Activated T-cell treated with anti-CD3 and anti-CD28 coated beads for 4 hours (primary cell): ENCODE measurements around the gene EVPLL.
"Not testable (repeated sequence)": the region's sequence is repeated elsewhere in the genome, so short reads cannot be mapped to it uniquely, and the experiment has no call there.

Source experiments
- DNase-seq: peaks from one replicate; pipeline ENCODE4 v3.0.0-alpha.2; 2020

EVPLL gene

GRCh38 chr17:18425593-18425992 is 48.0 kb downstream of the EVPLL start:
- not testable (repeated sequence) for DNase-seq

- not testable (repeated sequence) for DNase-seq
Observed at GRCh38 chr17:18426639-18427038, 49.1 kb downstream of the EVPLL start.

GRCh38 chr17:18432206-18432605 is 54.6 kb downstream of the EVPLL start:
- DNase-seq = not testable (repeated sequence)
